Kidney glomerular epithelial cell (primary cell): ENCODE results near the gene PDE3A.
"Not testable (repeated sequence)": the region's sequence is repeated elsewhere in the genome, so short reads cannot be mapped to it uniquely, and the experiment has no call there.

Source experiments
- DNase-seq: peaks from one replicate; lab custom pipeline; 2025; lab: John Stamatoyannopoulos, UW

The PDE3A gene

GRCh38 chr12:20615020-20615419 lies 246.7 kb downstream of the PDE3A start:
- DNase-seq = not testable (repeated sequence)

- DNase-seq = no peak
Observed at GRCh38 chr12:20616093-20616492, 247.8 kb downstream of the PDE3A start.

GRCh38 chr12:20620261-20620660 lies 251.9 kb downstream of the PDE3A start:
- DNase-seq = no peak

GRCh38 chr12:20624718-20625117 lies 256.4 kb downstream of the PDE3A start:
- peak; percentile 36 for DNase-seq

GRCh38 chr12:20625531-20625930 lies 257.2 kb downstream of the PDE3A start:
- no peak for DNase-seq

DNA sequence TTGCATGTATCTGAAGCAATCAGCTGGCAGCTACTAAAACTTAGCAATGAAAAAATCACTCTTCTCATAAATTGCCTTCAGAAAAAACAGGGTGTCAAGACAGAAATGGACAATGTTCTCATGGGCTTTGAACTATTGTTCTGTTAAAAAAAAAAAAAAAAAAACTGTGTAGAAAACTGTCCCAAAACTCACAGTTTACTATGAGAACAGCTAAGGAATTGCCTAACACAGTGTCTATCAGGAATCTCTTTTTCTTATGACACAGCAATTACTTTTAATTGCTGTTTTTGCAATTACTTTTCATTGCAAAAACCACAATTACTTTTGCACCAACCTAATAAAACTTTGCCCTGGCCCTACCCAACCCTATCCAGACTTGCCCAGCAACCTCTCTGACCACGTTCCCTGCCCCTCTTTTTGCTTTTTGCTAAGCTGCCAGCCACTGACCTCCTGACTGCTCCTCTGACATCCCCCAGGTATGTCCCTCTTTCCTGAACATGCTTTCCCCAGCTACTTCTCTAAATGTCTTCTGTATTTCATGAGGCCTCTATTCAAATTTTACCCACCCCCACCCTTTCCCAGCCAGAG lies 258.8 kb downstream of the PDE3A start:
- no peak for DNase-seq

- DNase-seq = no peak
Observed at GRCh38 chr12:20628226-20628787, 260.0 kb downstream of the PDE3A start.

- DNase-seq = no peak
Observed at GRCh38 chr12:20628999-20629398, 260.7 kb downstream of the PDE3A start.

DNA sequence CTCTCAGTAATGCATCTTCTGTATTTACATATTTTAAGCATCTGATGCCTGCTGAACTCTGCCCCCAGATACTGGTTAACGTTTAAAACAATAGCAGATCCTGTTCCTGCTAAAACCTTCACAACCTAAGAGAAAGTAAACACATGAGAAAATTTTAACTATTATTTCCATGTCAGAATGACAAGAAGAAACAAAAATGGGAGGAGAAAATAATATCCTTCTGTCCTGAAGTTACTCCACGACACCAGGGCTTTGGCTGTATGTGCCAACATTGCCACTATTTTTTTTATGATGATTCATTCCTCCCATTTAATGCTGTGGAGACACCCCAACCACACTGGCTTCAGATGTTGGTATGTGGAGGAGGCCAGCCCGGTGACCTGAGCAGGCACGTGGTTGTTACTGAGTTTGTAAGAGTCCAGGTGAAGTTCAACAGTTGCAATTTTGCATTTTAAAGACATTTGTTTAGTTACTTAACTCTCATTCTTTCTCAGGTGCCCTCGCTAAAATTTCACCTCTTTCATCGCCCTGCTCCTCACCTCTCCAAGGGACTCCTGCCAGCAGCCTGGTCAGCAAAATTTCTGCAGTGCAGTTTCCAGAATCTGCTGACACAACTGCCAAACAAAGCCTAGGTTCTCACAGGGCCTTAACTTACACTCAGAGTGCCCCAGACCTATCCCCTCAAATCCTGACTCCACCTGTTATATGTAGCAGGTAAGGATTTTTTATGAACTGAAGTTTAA lies 261.2 kb downstream of the PDE3A start:
- DNase-seq = peak; percentile 80

- DNase-seq = peak; percentile 24
Observed at GRCh38 chr12:20631711-20632110, 263.4 kb downstream of the PDE3A start.

DNA sequence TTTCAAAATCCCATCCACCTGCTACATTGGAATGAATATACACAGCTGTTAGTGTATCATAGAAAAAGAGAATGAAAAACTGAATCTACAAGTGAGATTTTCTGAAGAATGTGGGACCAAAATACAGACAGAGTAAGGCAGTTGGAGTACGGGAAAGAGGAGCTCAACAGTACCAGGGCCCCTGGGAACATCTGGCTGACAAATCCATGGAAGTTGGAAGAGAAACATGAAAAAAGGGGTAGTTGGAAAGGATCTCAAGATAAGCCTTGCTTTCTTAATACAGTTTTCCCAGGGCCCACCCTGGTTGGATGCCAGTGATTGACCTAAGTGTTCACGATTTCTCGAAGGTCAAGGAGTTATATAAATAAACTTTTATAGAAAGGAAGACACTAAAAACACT lies 272.8 kb downstream of the PDE3A start:
- DNase-seq = no peak

DNA sequence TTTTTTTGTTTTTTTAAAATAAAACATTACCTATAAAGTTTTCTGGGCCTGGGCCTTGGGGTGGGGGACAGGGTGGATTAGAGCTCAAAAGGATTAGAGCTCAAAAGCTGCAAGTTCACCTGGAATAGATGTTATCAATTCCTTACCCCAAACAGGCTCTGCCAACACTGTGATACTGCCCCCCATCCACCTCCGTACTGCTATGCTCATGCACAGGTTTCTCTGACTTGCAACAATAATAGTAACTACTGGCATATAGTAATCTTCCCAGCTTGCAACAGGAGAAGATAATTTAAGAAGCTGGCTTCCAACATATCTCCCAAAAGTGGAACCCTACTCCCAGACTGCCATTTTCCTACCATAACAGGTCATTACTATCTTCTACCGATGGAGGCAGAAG lies 275.5 kb downstream of the PDE3A start:
- no peak for DNase-seq

DNA sequence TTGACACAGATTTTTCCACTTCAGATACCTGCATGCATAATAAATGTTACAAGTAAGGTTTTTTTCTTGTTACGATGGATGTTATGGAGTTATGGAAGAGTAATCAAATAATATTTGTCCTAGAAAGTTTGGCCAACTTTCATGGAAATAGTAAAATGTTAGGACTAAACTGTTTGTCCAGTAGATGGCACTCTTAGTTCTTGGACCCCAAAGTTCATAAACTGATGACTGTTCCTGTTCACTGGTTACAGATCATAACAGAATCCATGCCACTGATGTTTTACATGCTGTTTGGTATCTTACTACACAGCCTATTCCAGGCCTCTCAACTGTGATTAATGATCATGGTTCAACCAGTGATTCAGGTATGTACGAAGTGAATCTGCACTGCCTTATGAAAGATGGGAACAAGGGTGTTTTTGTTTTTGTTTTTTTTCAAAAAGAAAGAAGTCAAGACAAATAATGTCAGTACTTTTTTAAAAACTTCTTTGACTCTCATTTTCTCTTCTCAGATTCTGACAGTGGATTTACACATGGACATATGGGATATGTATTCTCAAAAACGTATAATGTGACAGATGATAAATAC lies 278.0 kb downstream of the PDE3A start:
- DNase-seq = peak; percentile 39

GRCh38 chr12:20653871-20654270 lies 285.5 kb downstream of the PDE3A start:
- DNase-seq = no peak

DNA sequence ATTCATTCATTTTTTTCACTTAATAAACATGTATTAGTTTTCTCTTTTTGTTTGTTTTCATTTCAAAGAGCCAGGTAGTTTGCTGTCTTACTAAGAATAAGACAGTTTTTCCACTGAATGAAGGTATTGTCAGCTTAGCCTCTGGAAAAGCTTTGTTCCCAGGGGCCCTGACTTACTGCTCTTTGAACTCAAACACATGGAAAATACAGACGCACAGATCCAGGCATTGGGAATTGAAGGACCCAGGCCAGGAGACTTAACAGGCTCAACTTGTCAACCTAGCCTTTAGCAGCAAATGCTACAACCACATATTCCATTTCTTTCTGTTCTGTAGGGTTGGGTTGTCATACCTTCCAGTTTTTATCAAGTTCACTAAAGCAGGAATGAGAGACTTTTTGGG lies 288.3 kb downstream of the PDE3A start:
- DNase-seq = no peak

DNA sequence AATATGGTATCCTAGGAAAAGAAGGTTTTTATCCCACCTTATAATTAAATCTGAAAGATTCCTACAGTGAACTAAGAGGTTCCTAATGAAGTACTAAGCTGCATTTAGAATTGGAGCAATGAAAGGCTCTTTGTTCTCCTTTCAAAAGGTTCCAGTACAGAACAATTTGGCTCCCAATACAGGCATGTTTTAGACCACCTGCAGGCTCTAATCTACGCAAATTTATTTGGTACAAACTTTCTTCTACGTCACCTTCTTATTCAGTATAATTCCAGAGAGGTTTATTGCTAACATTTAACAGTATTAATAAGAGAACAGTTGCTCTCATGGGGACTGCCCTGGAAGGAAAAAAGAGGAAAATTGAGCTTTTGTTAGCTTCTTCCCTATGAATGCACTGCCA lies 289.2 kb downstream of the PDE3A start:
- DNase-seq = no peak

DNA sequence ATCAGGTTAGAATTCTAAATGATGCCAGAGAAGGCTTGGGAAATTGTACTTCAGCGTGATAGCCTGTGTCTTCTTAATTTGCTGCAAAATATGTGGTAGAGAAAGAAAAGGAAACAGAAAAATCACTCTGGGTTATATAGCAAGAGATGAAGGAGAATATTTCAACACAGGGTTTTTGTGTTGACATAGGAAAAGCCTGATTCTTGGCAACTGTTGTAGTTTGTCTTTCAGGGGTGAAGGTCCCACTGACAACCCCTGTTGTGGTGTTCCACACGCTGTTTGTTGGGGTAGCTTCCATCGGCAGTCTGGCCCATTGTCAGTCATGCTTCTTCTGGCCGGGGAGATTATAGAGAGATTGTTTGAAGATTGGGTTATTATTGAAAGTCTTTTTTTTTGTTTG lies 313.0 kb downstream of the PDE3A start:
- DNase-seq = no peak

DNA sequence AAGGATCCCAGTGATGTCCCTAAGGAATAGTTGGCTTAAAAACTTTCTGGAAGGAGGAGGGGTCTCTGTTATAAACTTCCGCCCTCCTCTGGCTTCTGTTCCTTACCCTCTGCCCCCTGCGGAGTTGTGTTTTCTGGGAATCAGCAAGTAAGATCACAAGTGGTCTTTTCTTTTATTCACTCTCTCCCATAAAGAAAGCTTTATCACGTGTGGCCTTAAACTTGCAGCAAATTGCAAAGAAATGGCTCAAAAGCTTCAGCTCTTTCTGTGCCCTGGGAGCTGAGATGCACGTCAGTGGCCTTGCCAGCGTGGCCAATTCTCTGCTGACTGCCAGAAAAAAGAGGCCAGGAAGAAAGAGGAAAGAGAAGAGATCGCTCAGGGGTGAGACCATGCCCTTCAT lies 326.9 kb downstream of the PDE3A start, which contains the start of gene SLCO1C1:
TSS of gene SLCO1C1 (plus strand) at position 101 of the 400 bp plus-strand sequence. CDS start 4,245 bp downstream, outside the sequence.
- no peak for DNase-seq

- no peak for DNase-seq
Observed at GRCh38 chr12:20696181-20696905, 328.0 kb downstream of the PDE3A start.

GRCh38 chr12:20701106-20701505 lies 332.8 kb downstream of the PDE3A start:
- DNase-seq = no peak

- DNase-seq = no peak
Observed at GRCh38 chr12:20704860-20705259, 336.5 kb downstream of the PDE3A start.

GRCh38 chr12:20711846-20712245 lies 343.5 kb downstream of the PDE3A start:
- no peak for DNase-seq
